Hematopoietic multipotent progenitor cell treated with erythropoietin and hydrocortisone succinate and interleukin-3 and kit ligand, for 6 days (in vitro differentiated cells): ENCODE measurements around the gene RPS14.
A peak's percentile ranks its signal among the peaks of the same experiment; 100 is the strongest.

Source experiments
- DNase-seq: peaks from one replicate; pipeline ENCODE4 v3.0.0-alpha.2; 2015

RPS14 gene

GRCh38 chr5:150449517-150450339 lies at the start of gene RPS14:
TSS of gene RPS14 (minus strand) at chr5:150449739. CDS start at chr5:150447733, 2,006 bp downstream.
- DNase-seq, result peak; percentile 97

- no peak for DNase-seq
Measured at GRCh38 chr5:150498971-150499370, 49.4 kb upstream of the RPS14 start.

DNA sequence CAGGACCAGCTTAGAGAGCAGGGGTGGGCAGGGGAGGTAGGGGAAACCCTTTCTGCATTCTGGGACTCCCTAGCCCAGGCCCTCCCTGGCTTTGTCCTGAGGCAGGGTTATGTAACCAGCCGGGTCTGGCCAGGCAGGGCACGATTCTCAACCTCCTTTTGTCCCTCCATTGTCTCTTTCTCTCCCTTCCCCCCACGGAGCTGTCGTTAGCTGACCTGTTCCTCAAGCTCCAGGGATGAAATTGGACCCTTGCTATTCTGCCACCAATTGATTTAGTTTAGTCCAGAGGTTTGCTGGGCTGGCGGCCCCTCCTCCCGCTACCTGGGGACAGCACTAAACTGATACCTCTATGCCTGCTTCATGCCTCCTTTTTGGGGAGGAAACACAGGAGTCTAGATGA lies 49.0 kb upstream of the RPS14 start:
- no peak for DNase-seq

- no peak for DNase-seq
Measured at GRCh38 chr5:150497989-150498317, 48.4 kb upstream of the RPS14 start.

GRCh38 chr5:150497274-150497988 lies 47.9 kb upstream of the RPS14 start:
- no peak for DNase-seq

GRCh38 chr5:150496534-150496933 lies 47.0 kb upstream of the RPS14 start:
- no peak for DNase-seq

DNA sequence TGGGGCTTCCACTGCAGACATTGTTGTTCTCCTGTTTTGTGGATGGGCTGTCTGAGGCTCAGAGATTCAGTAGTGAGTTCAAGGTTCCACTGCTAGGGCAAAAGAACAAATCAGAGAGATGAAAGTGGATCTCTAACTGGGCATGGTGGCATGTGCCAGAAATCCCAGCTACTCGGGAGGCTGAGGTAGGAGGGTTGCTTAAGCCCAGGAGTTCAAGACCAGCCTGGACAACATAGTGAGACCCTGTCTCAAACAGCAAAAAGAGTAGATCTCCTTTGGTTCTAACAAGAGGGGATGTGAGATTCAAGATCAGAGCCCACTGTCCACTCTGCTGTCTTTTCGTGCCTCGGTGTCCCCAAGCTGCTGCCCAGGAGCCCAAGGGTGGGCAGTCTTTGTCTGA lies 46.6 kb upstream of the RPS14 start:
- DNase-seq, result no peak

GRCh38 chr5:150492621-150493020 lies 43.1 kb upstream of the RPS14 start:
- DNase-seq, result no peak

DNA sequence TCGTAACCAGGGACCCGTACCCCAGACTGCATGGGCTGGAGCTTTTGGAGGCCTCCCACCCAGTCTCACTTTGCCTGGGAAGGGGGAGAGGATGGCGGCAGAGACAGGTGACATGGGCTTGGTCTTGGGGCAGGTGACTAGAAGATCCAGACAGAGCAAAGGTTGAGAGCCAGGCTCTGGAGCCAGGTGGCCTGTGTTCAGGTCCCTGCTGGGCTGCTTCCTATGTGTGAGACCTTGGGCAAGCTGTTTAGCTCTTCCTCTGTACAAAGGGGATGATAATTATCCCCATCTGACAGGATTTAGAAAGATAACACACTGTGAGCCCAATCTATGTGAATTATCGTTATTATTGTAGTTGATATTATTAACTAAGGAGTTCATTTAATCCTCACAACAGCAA lies 42.3 kb upstream of the RPS14 start:
- no peak for DNase-seq

- no peak for DNase-seq
Measured at GRCh38 chr5:150490754-150491153, 41.2 kb upstream of the RPS14 start.

DNA sequence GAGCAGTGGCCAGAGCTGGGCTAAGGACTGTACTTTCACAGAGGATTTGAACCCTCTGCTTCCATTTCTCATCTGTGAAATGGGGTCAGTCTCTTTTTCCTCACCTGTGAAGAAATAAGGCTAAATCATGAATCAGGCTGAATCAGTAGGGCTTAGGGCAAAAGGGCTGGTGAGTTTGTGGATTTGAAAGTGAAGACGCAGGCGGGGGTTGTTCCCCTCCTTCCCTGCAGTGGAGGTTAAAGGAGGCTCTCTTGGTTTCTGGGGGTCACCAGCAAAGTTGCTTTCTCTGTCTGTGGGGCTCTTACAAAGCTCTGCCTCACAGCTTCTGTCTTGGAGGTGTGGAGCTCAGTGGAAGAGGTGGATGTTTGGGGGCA lies 40.7 kb upstream of the RPS14 start:
- DNase-seq, result no peak

GRCh38 chr5:150489360-150490295 lies 40.1 kb upstream of the RPS14 start:
- DNase-seq, result no peak

- DNase-seq, result peak; percentile 74
Measured at GRCh38 chr5:150488519-150489359, 39.2 kb upstream of the RPS14 start.

GRCh38 chr5:150487199-150488061 lies 37.9 kb upstream of the RPS14 start:
- DNase-seq, result peak; percentile 76

DNA sequence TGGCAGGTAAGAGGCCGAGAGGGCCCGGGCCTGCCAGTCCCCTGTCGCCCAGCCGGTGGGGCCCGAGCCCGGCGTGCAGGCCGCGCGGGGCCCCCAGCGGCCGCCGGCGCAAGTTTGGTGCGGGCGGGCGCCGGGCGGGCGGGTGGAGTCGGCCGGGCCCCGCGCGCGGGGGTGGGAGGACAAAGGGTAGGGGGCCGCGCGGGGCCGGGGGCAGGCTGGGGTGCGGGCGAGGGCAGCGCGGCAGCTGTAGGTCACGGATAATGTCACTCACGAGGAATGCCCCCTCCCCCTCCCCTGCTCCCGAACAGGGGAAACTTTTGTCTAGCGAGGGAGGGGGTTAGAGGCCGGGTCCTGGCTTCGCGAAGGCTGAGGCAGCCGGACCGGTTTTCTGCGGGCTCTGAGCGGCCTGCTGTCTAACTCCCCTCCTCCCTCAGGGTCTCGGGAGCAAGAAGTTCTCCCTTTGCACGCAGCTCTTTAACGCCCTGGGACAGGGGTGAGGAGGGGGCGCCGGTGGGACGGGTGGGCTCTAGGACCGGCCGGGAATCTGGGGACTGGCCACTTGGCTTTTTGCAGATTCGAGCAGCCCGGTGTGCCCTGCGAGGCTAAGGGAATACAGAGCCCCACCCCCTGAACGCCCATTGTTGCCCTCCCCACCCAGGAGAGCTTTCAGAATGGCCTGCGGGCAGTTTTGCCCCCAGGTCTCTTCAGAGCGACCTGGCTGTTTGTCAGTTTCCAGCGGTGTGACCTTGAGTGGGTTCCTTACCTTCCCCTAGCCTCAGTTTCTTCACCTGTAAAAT lies 37.1 kb upstream of the RPS14 start:
- peak; percentile 58 for DNase-seq

DNA sequence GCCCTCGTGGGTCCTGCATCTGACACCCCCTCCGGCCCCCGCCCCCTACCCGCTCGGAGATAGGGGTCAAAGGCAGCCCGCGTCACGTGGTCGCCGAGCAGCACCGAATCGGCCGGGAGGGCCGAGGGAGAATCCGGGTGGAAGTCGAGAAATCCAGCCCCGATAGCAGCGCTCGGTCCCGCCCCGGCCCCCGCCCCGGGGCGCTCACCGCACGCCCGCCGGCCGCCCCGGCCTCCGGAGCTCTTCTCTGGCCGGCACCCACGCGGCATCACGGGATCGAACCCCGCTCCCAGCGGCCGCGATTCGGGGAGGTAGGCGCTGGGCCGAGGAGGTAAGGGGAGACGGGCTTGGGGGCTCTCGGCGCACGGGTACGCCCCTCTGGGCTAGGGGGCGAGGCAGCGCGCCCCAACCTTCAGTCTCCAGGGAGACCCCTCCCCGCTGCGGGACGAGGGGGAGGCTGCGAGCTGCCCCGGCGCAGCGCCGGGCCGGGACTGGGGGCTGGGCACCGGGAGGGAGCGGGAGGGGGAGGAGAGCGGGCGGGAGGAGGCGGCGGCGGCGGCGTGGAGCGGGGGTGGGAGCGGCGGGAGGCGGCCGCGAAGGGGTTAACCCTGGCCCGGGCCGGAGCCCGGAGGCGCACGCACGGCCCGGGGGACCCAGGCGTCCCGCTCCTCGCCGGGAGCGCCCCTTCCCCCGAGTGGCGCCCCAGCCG lies 36.3 kb upstream of the RPS14 start:
- DNase-seq, result peak; percentile 32

DNA sequence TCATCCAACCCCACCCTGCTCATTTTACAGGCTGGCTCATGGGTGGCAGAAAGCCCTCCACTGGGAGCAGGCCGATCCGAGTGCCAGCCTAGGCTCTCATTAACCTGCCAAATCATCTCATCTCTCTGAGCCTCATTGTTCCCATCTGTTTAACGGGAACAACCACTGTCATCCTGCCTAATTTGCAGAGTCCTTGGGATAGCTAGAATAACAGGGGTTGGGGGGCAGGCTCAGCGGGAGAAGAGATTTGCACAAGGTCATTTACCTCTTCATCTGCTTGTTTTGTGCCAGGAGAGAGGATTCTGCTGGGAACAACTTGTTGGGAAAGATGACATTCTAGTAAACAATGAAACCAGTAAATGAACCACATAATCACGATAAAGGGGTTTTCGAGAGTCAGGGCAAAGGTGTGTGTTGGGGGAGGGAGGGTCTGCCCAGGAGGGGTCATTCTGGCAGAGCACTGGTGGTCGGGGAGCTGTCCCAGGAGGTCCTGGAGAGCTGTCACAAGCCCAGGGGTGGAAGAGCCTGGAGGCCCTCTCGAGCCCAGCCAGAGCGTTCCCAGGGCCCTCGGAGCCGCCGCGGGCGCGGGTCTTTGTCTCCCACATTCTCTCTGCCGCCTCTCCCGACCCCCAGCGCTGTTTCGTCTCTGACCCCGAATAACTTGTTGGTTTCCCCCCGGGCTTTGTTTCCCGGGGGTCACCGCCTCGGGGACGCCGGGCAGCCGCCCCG lies 35.6 kb upstream of the RPS14 start:
- no peak for DNase-seq

- DNase-seq, result no peak
Measured at GRCh38 chr5:150481972-150482406, 32.5 kb upstream of the RPS14 start.

DNA sequence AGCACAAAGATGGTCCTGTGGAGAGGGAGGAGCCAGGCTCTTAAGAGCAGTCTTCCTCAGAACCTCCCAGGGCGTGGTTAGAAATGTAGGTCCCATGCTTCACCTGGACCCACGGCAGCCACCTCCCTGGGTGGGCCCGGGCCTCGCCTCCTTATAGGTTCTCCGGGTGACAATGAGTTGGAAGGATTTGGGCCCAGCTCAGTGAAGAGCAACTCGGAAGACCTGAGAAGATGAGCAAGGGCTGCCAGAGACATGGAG lies 32.1 kb upstream of the RPS14 start:
- DNase-seq, result no peak
